ENCODE measurements around the gene KRTAP5-9.

KRTAP5-9 gene

GRCh38 chr11:71542879-71543777 lies 5.1 kb upstream of the KRTAP5-9 start (continued):
- TF ChIP-seq ZFP30 (CRISPR knock-in tag; IDR thresholded peaks at IDR 0.05) (no peak), ZNF70 (CRISPR knock-in tag; IDR thresholded peaks at IDR 0.05) (no peak)

- no peak for ATAC-seq
- no peak for TF ChIP-seq ARNTL (CRISPR knock-in tag; IDR thresholded peaks at IDR 0.05; ENCODE audit: borderline replicate concordance, low read depth)
- no peak for TF ChIP-seq ZNF565 (CRISPR knock-in tag; conservative IDR thresholded peaks at IDR 0.05; ENCODE audit: low read depth)
- TF ChIP-seq ZNF8 (CRISPR knock-in tag; IDR thresholded peaks at IDR 0.05) = no peak
- TF ChIP-seq ISL1 (CRISPR knock-in tag; IDR thresholded peaks at IDR 0.05) = no peak
- no peak for TF ChIP-seq TCF4 (CRISPR knock-in tag; IDR thresholded peaks at IDR 0.05; ENCODE audit: borderline replicate concordance)
- TF ChIP-seq, protein P1, sequence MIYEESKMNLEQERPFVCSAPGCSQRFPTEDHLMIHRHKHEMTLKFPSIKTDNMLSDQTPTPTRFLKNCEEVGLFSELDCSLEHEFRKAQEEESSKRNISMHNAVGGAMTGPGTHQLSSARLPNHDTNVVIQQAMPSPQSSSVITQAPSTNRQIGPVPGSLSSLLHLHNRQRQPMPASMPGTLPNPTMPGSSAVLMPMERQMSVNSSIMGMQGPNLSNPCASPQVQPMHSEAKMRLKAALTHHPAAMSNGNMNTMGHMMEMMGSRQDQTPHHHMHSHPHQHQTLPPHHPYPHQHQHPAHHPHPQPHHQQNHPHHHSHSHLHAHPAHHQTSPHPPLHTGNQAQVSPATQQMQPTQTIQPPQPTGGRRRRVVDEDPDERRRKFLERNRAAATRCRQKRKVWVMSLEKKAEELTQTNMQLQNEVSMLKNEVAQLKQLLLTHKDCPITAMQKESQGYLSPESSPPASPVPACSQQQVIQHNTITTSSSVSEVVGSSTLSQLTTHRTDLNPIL (CRISPR knock-in tag; IDR thresholded peaks at IDR 0.05; ENCODE audit: low read depth) = no peak
- TF ChIP-seq PATZ1 (CRISPR knock-in tag; IDR thresholded peaks at IDR 0.05; ENCODE audit: borderline replicate concordance) = no peak
- TF ChIP-seq ESRRG (CRISPR knock-in tag; IDR thresholded peaks at IDR 0.05) = no peak
- no peak for TF ChIP-seq POU6F1 (CRISPR knock-in tag; IDR thresholded peaks at IDR 0.05; ENCODE audit: borderline replicate concordance, low read depth)
- no peak for TF ChIP-seq ZFP3 (CRISPR knock-in tag; IDR thresholded peaks at IDR 0.05)
- TF ChIP-seq SNAI2 (CRISPR knock-in tag; IDR thresholded peaks at IDR 0.05) = no peak
- no peak for TF ChIP-seq RARB (CRISPR knock-in tag; IDR thresholded peaks at IDR 0.05)
- TF ChIP-seq GLIS3 (CRISPR knock-in tag; IDR thresholded peaks at IDR 0.05) = no peak
- TF ChIP-seq ZFP30 (CRISPR knock-in tag; IDR thresholded peaks at IDR 0.05) = no peak
- TF ChIP-seq TOX (CRISPR knock-in tag; IDR thresholded peaks at IDR 0.05; ENCODE audit: borderline replicate concordance) = no peak
- no peak for TF ChIP-seq CSRNP3 (CRISPR knock-in tag; IDR thresholded peaks at IDR 0.05)
- TF ChIP-seq BACH2 (CRISPR knock-in tag; IDR thresholded peaks at IDR 0.05; ENCODE audit: borderline replicate concordance) = no peak
- TF ChIP-seq TSHZ2 (CRISPR knock-in tag; IDR thresholded peaks at IDR 0.05) = no peak
- no peak for TF ChIP-seq PPARA (CRISPR knock-in tag; IDR thresholded peaks at IDR 0.05; ENCODE audit: borderline replicate concordance)
- no peak for TF ChIP-seq CSDC2 (CRISPR knock-in tag; IDR thresholded peaks at IDR 0.05)
Measured at GRCh38 chr11:71543866-71544265, 4.4 kb upstream of the KRTAP5-9 start.
